GM12874 (cell line): ENCODE measurements around the gene MROH2A.

ENCODE experiments used
- CTCF ChIP-seq: IDR thresholded peaks from 2 replicates; pipeline ENCODE4 v1.5.1; 2011; ENCODE audit warnings: low read depth, mild to moderate bottlenecking, control low read depth, low read length, moderate library complexity; ENCODE audit not compliant: insufficient read depth

The MROH2A gene

GRCh38 chr2:233848276-233848675 lies 70.1 kb downstream of the MROH2A start:
- no peak for TF ChIP-seq CTCF

- no peak for TF ChIP-seq CTCF
Measured at GRCh38 chr2:233849607-233850271, 71.6 kb downstream of the MROH2A start.

GRCh38 chr2:233850745-233851144 lies 72.6 kb downstream of the MROH2A start:
- TF ChIP-seq CTCF, result no peak

GRCh38 chr2:233851169-233851568 lies 73.0 kb downstream of the MROH2A start:
- TF ChIP-seq CTCF, result no peak

GRCh38 chr2:233852056-233852455 lies 73.9 kb downstream of the MROH2A start:
- no peak for TF ChIP-seq CTCF

- TF ChIP-seq CTCF, result no peak
Measured at GRCh38 chr2:233853353-233853752, 75.2 kb downstream of the MROH2A start.

GRCh38 chr2:233853883-233854240 lies 75.7 kb downstream of the MROH2A start:
- no peak for TF ChIP-seq CTCF
